HEK293 (cell line): ENCODE results near the gene BICRAL.
A peak's percentile ranks its signal among the peaks of the same experiment; 100 is the strongest.

Experiments
- ATF2 ChIP-seq: fragments of 450-650 bp; formaldehyde crosslinking; IDR thresholded peaks from 2 replicates; pipeline ENCODE4 v1.5.1; 2016; ENCODE audit warnings: missing biosample characterization, missing genetic modification characterization, low read depth
- BCL6B ChIP-seq: fragments of 450-650 bp; formaldehyde crosslinking; IDR thresholded peaks from 2 replicates; pipeline ENCODE4 v1.5.1; 2017; ENCODE audit warnings: missing biosample characterization, missing genetic modification characterization
- HOXA7 ChIP-seq: sonication (generic); formaldehyde crosslinking; IDR thresholded peaks from 2 replicates; pipeline ENCODE4 v1.8.1; 2022; ENCODE audit warnings: missing genetic modification reagents, borderline replicate concordance
- MYNN ChIP-seq: fragments of 450-650 bp; formaldehyde crosslinking; IDR thresholded peaks from 2 replicates; pipeline ENCODE4 v1.5.1; 2016; ENCODE audit warnings: missing biosample characterization, missing genetic modification characterization, borderline replicate concordance
- PRDM1 ChIP-seq: fragments of 450-650 bp; formaldehyde crosslinking; IDR thresholded peaks from 2 replicates; pipeline ENCODE4; 2016; ENCODE audit warnings: missing biosample characterization, missing genetic modification characterization
- SCRT2 ChIP-seq: fragments of 450-650 bp; formaldehyde crosslinking; IDR thresholded peaks from 2 replicates; pipeline ENCODE4 v1.5.1; 2016; ENCODE audit warnings: missing biosample characterization, missing genetic modification characterization
- WT1 ChIP-seq: fragments of 450-650 bp; formaldehyde crosslinking; IDR thresholded peaks from 2 replicates; pipeline ENCODE4 v1.5.1; 2016; ENCODE audit warnings: missing biosample characterization, missing genetic modification characterization
- ZBTB11 ChIP-seq: fragments of 450-650 bp; formaldehyde crosslinking; conservative IDR thresholded peaks from 2 replicates; pipeline ENCODE4 v1.5.1; 2016; ENCODE audit warnings: low read depth, missing biosample characterization, missing genetic modification characterization
- ZBTB26 ChIP-seq: fragments of 450-650 bp; formaldehyde crosslinking; optimal IDR thresholded peaks from 2 replicates; pipeline ENCODE3; 2016; ENCODE audit warnings: missing biosample characterization, mild to moderate bottlenecking, missing genetic modification characterization
- ZBTB7A ChIP-seq: fragments of 450-650 bp; formaldehyde crosslinking; IDR thresholded peaks from 2 replicates; pipeline ENCODE4 v1.5.1; 2016; ENCODE audit warnings: low read depth, missing biosample characterization, missing genetic modification characterization
- ZNF121 ChIP-seq: fragments of 450-650 bp; formaldehyde crosslinking; IDR thresholded peaks from 2 replicates; pipeline ENCODE4 v1.5.1; 2016; ENCODE audit warnings: missing biosample characterization, missing genetic modification characterization
- ZNF133 ChIP-seq: fragments of 450-650 bp; formaldehyde crosslinking; IDR thresholded peaks from 2 replicates; pipeline ENCODE4 v1.5.1; 2016; ENCODE audit warnings: missing biosample characterization, missing genetic modification characterization
- ZNF148 ChIP-seq: fragments of 450-650 bp; formaldehyde crosslinking; IDR thresholded peaks from 2 replicates; pipeline ENCODE4 v1.5.0; 2017; ENCODE audit warnings: missing biosample characterization, missing genetic modification characterization, borderline replicate concordance
- ZNF157 ChIP-seq: fragments of 450-650 bp; formaldehyde crosslinking; IDR thresholded peaks from 2 replicates; pipeline ENCODE4 v1.5.1; 2016; ENCODE audit warnings: missing biosample characterization, missing genetic modification characterization
- ZNF175 ChIP-seq: fragments of 450-650 bp; formaldehyde crosslinking; IDR thresholded peaks from 2 replicates; pipeline ENCODE4 v1.5.1; 2016; ENCODE audit warnings: missing biosample characterization, missing genetic modification characterization
- ZNF202 ChIP-seq: fragments of 450-650 bp; formaldehyde crosslinking; IDR thresholded peaks from 2 replicates; pipeline ENCODE4 v1.5.1; 2016; ENCODE audit warnings: missing biosample characterization, missing genetic modification characterization, borderline replicate concordance
- ZNF274 ChIP-seq, 2 experiments: fragments of 200-500 bp in 1 of 2; fragments of 450-650 bp in 1 of 2; sonication (Bioruptor generic) in 1 of 2; formaldehyde crosslinking in 1 of 2; IDR thresholded peaks; 2 replicates each; pipeline versions ENCODE4 v1.5.1 to v1.6.1; 2014 to 2016; ENCODE audit warnings: borderline replicate concordance in 1 of 2, inconsistent platforms in 1 of 2, low read length in 1 of 2, missing biosample characterization in 1 of 2, missing genetic modification characterization in 1 of 2
- ZNF335 ChIP-seq: fragments of 450-650 bp; formaldehyde crosslinking; conservative IDR thresholded peaks from 2 replicates; pipeline ENCODE4 v1.5.1; 2016; ENCODE audit warnings: missing biosample characterization, missing genetic modification characterization
- ZNF341 ChIP-seq: fragments of 450-650 bp; formaldehyde crosslinking; IDR thresholded peaks from 2 replicates; pipeline ENCODE4; 2016; ENCODE audit warnings: low read depth, missing biosample characterization, missing genetic modification characterization
- ZNF518A ChIP-seq: fragments of 450-650 bp; formaldehyde crosslinking; conservative IDR thresholded peaks from 2 replicates; pipeline ENCODE4 v1.5.1; 2016; ENCODE audit warnings: low read depth, missing biosample characterization, missing genetic modification characterization
- ZNF600 ChIP-seq: fragments of 450-650 bp; formaldehyde crosslinking; IDR thresholded peaks from 2 replicates; pipeline ENCODE4 v1.5.1; 2016; ENCODE audit warnings: missing biosample characterization, missing genetic modification characterization
- ZNF660 ChIP-seq: fragments of 450-650 bp; IDR thresholded peaks from 2 replicates; pipeline ENCODE4 v1.5.1; 2018; ENCODE audit warnings: missing biosample characterization, mild to moderate bottlenecking, missing genetic modification characterization
- ZSCAN23 ChIP-seq: fragments of 450-650 bp; formaldehyde crosslinking; IDR thresholded peaks from 2 replicates; pipeline ENCODE4 v1.5.1; 2016; ENCODE audit warnings: missing biosample characterization, missing genetic modification characterization

BICRAL gene

GRCh38 chr6:42890311-42891198, 108.7 kb downstream of the BICRAL start (continued):
- TF ChIP-seq ZNF335 (peak; percentile 96), ZNF157 (no peak), ZSCAN23 (tag by site-specific recombination) (no peak), ZNF660 (tag by site-specific recombination) (peak; percentile 57; the same call in 1 of the 2 replicates), ZNF133 (tag by site-specific recombination) (no peak), ATF2 (no peak), ZNF121 (tag by site-specific recombination) (0 out of 2 replicates have a peak, but pooled peaks have one; percentile 55), ZNF600 (tag by site-specific recombination) (peak; percentile 100), PRDM1 (0 out of 2 replicates have a peak, but pooled peaks have one; percentile 28), ZNF341 (tag by site-specific recombination) (peak; percentile 66), SCRT2 (no peak), MYNN (tag by site-specific recombination) (peak; percentile 57; the same call in 1 of the 2 replicates), ZBTB26 (tag by site-specific recombination) (peak; percentile 94), ZNF148 (tag by site-specific recombination) (no peak), WT1 (tag by site-specific recombination) (peak; percentile 83), ZNF518A (tag by site-specific recombination) (peak; percentile 55), ZNF274 (IDR thresholded peaks at IDR 0.05; ENCODE audit: low read length) (no peak), ZNF274 (tag by site-specific recombination; IDR thresholded peaks at IDR 0.05; ENCODE audit: borderline replicate concordance) (no peak), BCL6B (tag by site-specific recombination) (no peak), ZNF175 (tag by site-specific recombination) (no peak), ZBTB11 (peak; percentile 93), HOXA7 (CRISPR knock-in tag) (no peak), ZNF202 (tag by site-specific recombination) (no peak), ZBTB7A (tag by site-specific recombination) (no peak)
